ENCODE data around the gene CCDC154. TPM values are rescaled to one million over a fixed set of nuclear protein-coding genes. Genes with fewer than 3 reads are reported as not detected.

CCDC154 gene
- total and polyA plus RNA-seq, 2 of the 4 experiments (the other 2 are of a cell fraction), result 0.09 TPM; not detected in 1

GRCh38 chr16:1456951-1457350 is 12.6 kb upstream of the CCDC154 start:
- H3K27me3 ChIP-seq (ENCODE audit: control insufficient read depth, insufficient read depth, low read length), result no peaks in the 10 kb centered on the region
- H3K4me3 ChIP-seq (ENCODE audit: insufficient read depth, low read depth, low read length), result no peak overlapping the region
- H3K18ac ChIP-seq (ENCODE audit: low read depth, low read length), result no peak overlapping the region
- no peaks in the 10 kb centered on the region for H3K9me1 ChIP-seq (ENCODE audit: insufficient read depth, low read length)
- no peak overlapping the region for H4K8ac ChIP-seq (ENCODE audit: low read depth in 2 of 2, low read length in 2 of 2)
- WGBS, 2 experiments (ENCODE audit: extremely low coverage in 2 of 2, insufficient read length in 1 of 2), result 90% methylated on average over 9 of the region's 16 CpGs; no CpG with 5 or more reads in 1 of the 2 experiments
- dilution Hi-C loops (cut with HindIII; ENCODE audit: low sequenced_read_pairs, unreplicated experiment) (no loop called here), intact Hi-C loops (cut with micrococcal nuclease) (no loop called here), in situ Hi-C loops (cut with MboI; ENCODE audit: low sequenced_read_pairs) (no loop called here)
- no peak overlapping the region for H2AK5ac ChIP-seq (ENCODE audit: low read depth, low read length)
- TF ChIP-seq RAD21 (IDR thresholded peaks at IDR 0.05; ENCODE audit: low read length), result no peak
- no peak for TF ChIP-seq RCOR1 (IDR thresholded peaks at IDR 0.05; ENCODE audit: insufficient replicate concordance, low read length)
- TF ChIP-seq MAZ (IDR thresholded peaks at IDR 0.05; ENCODE audit: borderline replicate concordance, low read depth, low read length), result no peak
- no peak for TF ChIP-seq SMC3 (IDR thresholded peaks at IDR 0.05; ENCODE audit: low read depth, low read length)
- no peak for TF ChIP-seq NFE2L2 (IDR thresholded peaks at IDR 0.05; ENCODE audit: low read depth, low read length)
- no peak for TF ChIP-seq CTCF (conservative IDR thresholded peaks at IDR 0.05; ENCODE audit: low read depth, low read length)
- no peak for TF ChIP-seq POLR2A (IDR thresholded peaks at IDR 0.05; ENCODE audit: low read depth, low read length)
- no peak for TF ChIP-seq MXI1 (IDR thresholded peaks at IDR 0.05; ENCODE audit: borderline replicate concordance, low read depth, low read length)
- no peak for TF ChIP-seq CEBPB (IDR thresholded peaks at IDR 0.05; ENCODE audit: low read depth, low read length)
- no peak for TF ChIP-seq MAFK (IDR thresholded peaks at IDR 0.05; ENCODE audit: low read depth, low read length)
- no peak for TF ChIP-seq BHLHE40 (IDR thresholded peaks at IDR 0.05; ENCODE audit: low read depth, low read length)
- no peak for TF ChIP-seq FOS (IDR thresholded peaks at IDR 0.05; ENCODE audit: low read depth, low read length)
- TF ChIP-seq ELK1 (IDR thresholded peaks at IDR 0.05; ENCODE audit: borderline replicate concordance, low read depth, low read length), result no peak
- H3K4me1 ChIP-seq (ENCODE audit: control insufficient read depth, insufficient read depth, low read length), result no peaks in the 10 kb centered on the region
- ATAC-seq (ENCODE audit: low read depth) (no peak), DNase-seq (no peak)
- no peaks in the 10 kb centered on the region for H4K20me1 ChIP-seq (ENCODE audit: insufficient read depth, low read length)
- no peak overlapping the region for H2AFZ ChIP-seq (replicated peaks; ENCODE audit: low read length, poor library complexity)
- H3K36me3 ChIP-seq (ENCODE audit: control insufficient read depth, insufficient read depth, low read length), result peaks cover 50% of the 10 kb centered on the region
- H3K14ac ChIP-seq (replicated peaks; ENCODE audit: low read depth, low read length), result no peak overlapping the region
- no peak overlapping the region for H2BK20ac ChIP-seq (ENCODE audit: low read depth, low read length)
- no peak overlapping the region for H3K9ac ChIP-seq (ENCODE audit: low read depth, low read length)
- H2BK120ac ChIP-seq (ENCODE audit: low read depth, low read length), result no peak overlapping the region
- ChIA-PET CTCF (no interaction called here), POLR2A (ENCODE audit: unreplicated experiment) (no interaction called here)
- no peak overlapping the region for H3K56ac ChIP-seq (ENCODE audit: extremely low read depth, insufficient read depth, low read length)
- no peak overlapping the region for H4K5ac ChIP-seq (ENCODE audit: low read depth, low read length)
- no peak overlapping the region for H2AK9ac ChIP-seq (replicated peaks; ENCODE audit: low read depth, low read length, poor library complexity)
- H3K79me1 ChIP-seq (ENCODE audit: low read depth in 1 of 2, low read length in 2 of 2), result peaks cover 0 to 4% of the 10 kb centered on the region in 2 experiments; a peak in 1 of 4 replicates
- H3K27ac ChIP-seq (ENCODE audit: insufficient read depth, low read length), result no peak overlapping the region
- H3K23ac ChIP-seq (ENCODE audit: low read depth, low read length), result no peak overlapping the region
- no TSS peak for BruUV-seq (replicated peaks)
- H2BK5ac ChIP-seq (ENCODE audit: low read depth, low read length, poor library complexity, severe bottlenecking), result no peak overlapping the region
- H3K9me3 ChIP-seq (ENCODE audit: control insufficient read depth, insufficient read depth, low read length), result no peaks in the 10 kb centered on the region
- no peak overlapping the region for H3K4me2 ChIP-seq (ENCODE audit: low read depth, low read length)
- H3K4ac ChIP-seq (ENCODE audit: low read depth, low read length), result no peak overlapping the region
- no peak overlapping the region for H2BK15ac ChIP-seq (ENCODE audit: low read depth, low read length)
- no peak overlapping the region for H4K91ac ChIP-seq (ENCODE audit: insufficient read depth, low read depth, low read length)

Data from IMR-90 (cell line).